Heart left ventricle (tissue), 13 donors: ENCODE data around the gene ATP9B.

Experiments used
- POLR2A ChIP-seq, 2 donors: fragments of 450-650 bp; IDR thresholded peaks; one replicate each; pipeline ENCODE4 v1.6.1; 2017; ENCODE audit warnings: antibody characterized with exemption in 2 of 2, mild to moderate bottlenecking in 2 of 2, moderate library complexity in 2 of 2
- TF ChIP-seq, protein P1 (sequence below), 12 donors: fragments of 200-600 bp; sonication (generic) in 4 of 12; IDR thresholded peaks; one replicate each; pipeline versions ENCODE4 v1.5.0 to v1.8.0; 2018 to 2022; ENCODE audit warnings: antibody characterized with exemption in 12 of 12, mild to moderate bottlenecking in 5 of 12
- donor health status: ischemic (EF 13 %, LVEDD 7.1; RV severe dilation, severe dysfunction).
- donor health status: DM: no; HTN: yes; CAD: no.
- donor health status: DM: no; HTN: no; CAD: no.
- donor health status: ischemic (EF 25% LVEDD 6.9; RV normal size, moderate dysfunction).
- donor health status: ischemic (EF 25% LVEDD 5.7; RV mildly dilated, moderate dysfunction).
- donor health status: ischemic (EF 35%, LVEDD 5.7; RV mildly dilated, moderate dysfunction).
- donor health status: nonischemic (EF 11% LVEDD 7.7; RV severe dilation, severe dysfunction).
- donor health status: DM: yes; HTN: yes; CAD: no.
- donor health status: PGD.
- donor health status: ischemic (EF 29% LVEDD 5.4; RV normal size, mild dysfunction).
- donor health status: nonischemic (EF 23%, LVEDD 6.1; RV moderate dilation, normal function).

GRCh38 chr18:79275992-79276391 is 206.8 kb downstream of the ATP9B start:
- TF ChIP-seq, protein P1, sequence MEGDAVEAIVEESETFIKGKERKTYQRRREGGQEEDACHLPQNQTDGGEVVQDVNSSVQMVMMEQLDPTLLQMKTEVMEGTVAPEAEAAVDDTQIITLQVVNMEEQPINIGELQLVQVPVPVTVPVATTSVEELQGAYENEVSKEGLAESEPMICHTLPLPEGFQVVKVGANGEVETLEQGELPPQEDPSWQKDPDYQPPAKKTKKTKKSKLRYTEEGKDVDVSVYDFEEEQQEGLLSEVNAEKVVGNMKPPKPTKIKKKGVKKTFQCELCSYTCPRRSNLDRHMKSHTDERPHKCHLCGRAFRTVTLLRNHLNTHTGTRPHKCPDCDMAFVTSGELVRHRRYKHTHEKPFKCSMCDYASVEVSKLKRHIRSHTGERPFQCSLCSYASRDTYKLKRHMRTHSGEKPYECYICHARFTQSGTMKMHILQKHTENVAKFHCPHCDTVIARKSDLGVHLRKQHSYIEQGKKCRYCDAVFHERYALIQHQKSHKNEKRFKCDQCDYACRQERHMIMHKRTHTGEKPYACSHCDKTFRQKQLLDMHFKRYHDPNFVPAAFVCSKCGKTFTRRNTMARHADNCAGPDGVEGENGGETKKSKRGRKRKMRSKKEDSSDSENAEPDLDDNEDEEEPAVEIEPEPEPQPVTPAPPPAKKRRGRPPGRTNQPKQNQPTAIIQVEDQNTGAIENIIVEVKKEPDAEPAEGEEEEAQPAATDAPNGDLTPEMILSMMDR (IDR thresholded peaks at IDR 0.05), result no peak
- TF ChIP-seq POLR2A (IDR thresholded peaks at IDR 0.05), result no peak
